Retinal pigment epithelial cell (primary cell): ENCODE results near the gene FUT9.

ENCODE experiments used
- DNase-seq: peaks from one replicate; pipeline ENCODE4 v3.0.0-alpha.2; 2010; ENCODE audit warnings: low read depth
- H3K4me3 ChIP-seq: 2 replicates; pipeline ENCODE4 v1.5.1; 2011; ENCODE audit warnings: mild to moderate bottlenecking, low read length, control low read depth, moderate library complexity
- CTCF ChIP-seq: conservative IDR thresholded peaks from 2 replicates; pipeline ENCODE4 v1.5.1; 2011; ENCODE audit warnings: low read depth, low read length, control low read depth, inconsistent platforms

The FUT9 gene

GRCh38 chr6:96016334-96017069 lies 728 bp downstream of the FUT9 start:
- H3K4me3 ChIP-seq: peak overlapping the region; percentile 54
- DNase-seq: no peak
- no peak for TF ChIP-seq CTCF

- no peak for DNase-seq
- TF ChIP-seq CTCF: no peak
- H3K4me3 ChIP-seq: no peak overlapping the region
Measured at GRCh38 chr6:96017070-96017359, 1.2 kb downstream of the FUT9 start.

- TF ChIP-seq CTCF: no peak
- H3K4me3 ChIP-seq: no peak overlapping the region
- DNase-seq: no peak
Measured at GRCh38 chr6:96022225-96022624, 6.5 kb downstream of the FUT9 start.

GRCh38 chr6:96032661-96033060 lies 16.9 kb downstream of the FUT9 start:
- DNase-seq: no peak
- no peak for TF ChIP-seq CTCF

GRCh38 chr6:96051555-96051954 lies 35.8 kb downstream of the FUT9 start:
- no peak for DNase-seq
- no peak for TF ChIP-seq CTCF
- H3K4me3 ChIP-seq: no peak overlapping the region

More at GRCh38 chr6:96032661-96033060, 16.9 kb downstream of the FUT9 start:
- H3K4me3 ChIP-seq: no peak overlapping the region

- no peak overlapping the region for H3K4me3 ChIP-seq
- DNase-seq: no peak
- TF ChIP-seq CTCF: no peak
Measured at GRCh38 chr6:96058082-96058481, 42.3 kb downstream of the FUT9 start.

GRCh38 chr6:96059586-96059985 lies 43.8 kb downstream of the FUT9 start:
- no peak for TF ChIP-seq CTCF
- H3K4me3 ChIP-seq: no peak overlapping the region
- DNase-seq: no peak
